HEK293 (cell line): ENCODE data around the gene SLC22A4.

Source experiments
- BCL11A ChIP-seq: fragments of 450-650 bp; formaldehyde crosslinking; IDR thresholded peaks from 2 replicates; pipeline ENCODE4 v1.5.1; 2016; ENCODE audit warnings: low read depth, missing biosample characterization, missing genetic modification characterization
- CTCF ChIP-seq: fragments of 450-650 bp; formaldehyde crosslinking; IDR thresholded peaks from 2 replicates; pipeline ENCODE4 v1.5.1; 2016; ENCODE audit warnings: missing biosample characterization, missing genetic modification characterization
- KLF7 ChIP-seq: fragments of 450-650 bp; formaldehyde crosslinking; IDR thresholded peaks from 2 replicates; pipeline ENCODE4 v1.5.1; 2016; ENCODE audit warnings: missing biosample characterization, missing genetic modification characterization, borderline replicate concordance
- RBAK ChIP-seq: fragments of 450-650 bp; formaldehyde crosslinking; IDR thresholded peaks from 2 replicates; pipeline ENCODE4 v1.5.1; 2016; ENCODE audit warnings: missing biosample characterization, missing genetic modification characterization
- ZNF184 ChIP-seq: fragments of 450-650 bp; IDR thresholded peaks from 2 replicates; pipeline ENCODE4 v1.5.1; 2018; ENCODE audit warnings: missing biosample characterization, mild to moderate bottlenecking, missing genetic modification characterization
- ZNF416 ChIP-seq: fragments of 450-650 bp; formaldehyde crosslinking; IDR thresholded peaks from 2 replicates; pipeline ENCODE4 v1.5.1; 2016; ENCODE audit warnings: missing biosample characterization, missing genetic modification characterization
- ZNF768 ChIP-seq: fragments of 450-650 bp; formaldehyde crosslinking; IDR thresholded peaks from 2 replicates; pipeline ENCODE4 v1.5.1; 2018; ENCODE audit warnings: missing biosample characterization, mild to moderate bottlenecking, missing genetic modification characterization

- TF ChIP-seq CTCF (tag by site-specific recombination), result no peak
- TF ChIP-seq KLF7 (tag by site-specific recombination), result no peak
- TF ChIP-seq ZNF184, result no peak
- TF ChIP-seq ZNF416, result no peak
- no peak for TF ChIP-seq RBAK (tag by site-specific recombination)
- TF ChIP-seq BCL11A, result no peak
- no peak for TF ChIP-seq ZNF768 (tag by site-specific recombination)
Observed at GRCh38 chr5:132342291-132343180, 48.3 kb downstream of the SLC22A4 start.
